ENCODE data around the gene OLFML3.

The OLFML3 gene

GRCh38 chr1:113934511-113935055 lies 44.7 kb upstream of the OLFML3 start:
- Mint-ChIP-seq H3K36me3 (ENCODE audit: low read depth) (peaks cover 4% of the 10 kb centered on the region), H3K27ac (no peak overlapping the region), H3K4me3 (no peak overlapping the region), H3K4me1 (peaks cover 58% of the 10 kb centered on the region), H3K27me3 (ENCODE audit: low read depth, poor library complexity) (no peaks in the 10 kb centered on the region), H3K9me3 (no peaks in the 10 kb centered on the region)
- DNase-seq: no peak
- no peak for TF ChIP-seq CTCF (IDR thresholded peaks at IDR 0.05)

- Mint-ChIP-seq H3K9me3 (no peaks in the 10 kb centered on the region), H3K27me3 (ENCODE audit: low read depth, poor library complexity) (no peaks in the 10 kb centered on the region), H3K36me3 (ENCODE audit: low read depth) (peaks cover 4% of the 10 kb centered on the region), H3K4me1 (peaks cover 60% of the 10 kb centered on the region), H3K27ac (no peak overlapping the region), H3K4me3 (no peak overlapping the region)
- no peak for DNase-seq
- no peak for TF ChIP-seq CTCF (IDR thresholded peaks at IDR 0.05)
These were observed 44.1 kb upstream of the OLFML3 start for GRCh38 chr1:113935176-113935575.

GRCh38 chr1:113935970-113936369 lies 43.3 kb upstream of the OLFML3 start:
- Mint-ChIP-seq H3K27me3 (ENCODE audit: low read depth, poor library complexity) (no peaks in the 10 kb centered on the region), H3K4me3 (no peak overlapping the region), H3K36me3 (ENCODE audit: low read depth) (peaks cover 11% of the 10 kb centered on the region), H3K4me1 (peaks cover 57% of the 10 kb centered on the region), H3K9me3 (no peaks in the 10 kb centered on the region), H3K27ac (no peak overlapping the region)
- no peak for DNase-seq
- no peak for TF ChIP-seq CTCF (IDR thresholded peaks at IDR 0.05)

- no peak for TF ChIP-seq CTCF (IDR thresholded peaks at IDR 0.05)
- Mint-ChIP-seq H3K27me3 (ENCODE audit: low read depth, poor library complexity) (no peaks in the 10 kb centered on the region), H3K27ac (no peak overlapping the region), H3K4me1 (peaks cover 46% of the 10 kb centered on the region), H3K9me3 (no peaks in the 10 kb centered on the region), H3K36me3 (ENCODE audit: low read depth) (peaks cover 19% of the 10 kb centered on the region), H3K4me3 (no peak overlapping the region)
- DNase-seq: no peak
These were observed 42.1 kb upstream of the OLFML3 start for GRCh38 chr1:113937146-113937545.

- H3K36me3 Mint-ChIP-seq (ENCODE audit: low read depth): peaks cover 28% of the 10 kb centered on the region
- no peak for DNase-seq
- H3K4me1 Mint-ChIP-seq: peaks cover 37% of the 10 kb centered on the region
- peaks cover 2% of the 10 kb centered on the region for H3K9me3 Mint-ChIP-seq
- no peak for TF ChIP-seq CTCF (IDR thresholded peaks at IDR 0.05)
- peak overlapping the region; percentile 25 for H3K27ac Mint-ChIP-seq
- no peaks in the 10 kb centered on the region for H3K27me3 Mint-ChIP-seq (ENCODE audit: low read depth, poor library complexity)
- H3K4me3 Mint-ChIP-seq: no peak overlapping the region
These were observed 41.1 kb upstream of the OLFML3 start for GRCh38 chr1:113938192-113938591.
